B cell (primary cell): Measurements from ENCODE around the gene CAPN12. TPM values are rescaled to one million over a fixed set of nuclear protein-coding genes. Genes with fewer than 3 reads are reported as not detected.

Source experiments
- ATAC-seq: fragments of 200-7000 bp; cut with Tn5 transposase; one replicate; pipeline ENCODE4 v1.10.0; 2021; ENCODE audit warnings: low read depth, mild to moderate bottlenecking, moderate number of reproducible peaks, moderate library complexity
- CTCF ChIA-PET: fragments of 350-600 bp; sonication (Branson Sonifier 250); formaldehyde crosslinking; loops from one replicate; lab custom pipeline; 2021; ENCODE audit warnings: antibody characterized with exemption, inconsistent platforms; lab: Charles Lee
- POLR2A ChIA-PET: fragments of 350-600 bp; sonication (Branson Sonifier 250); formaldehyde crosslinking; loops from one replicate; lab custom pipeline; 2021; ENCODE audit warnings: antibody characterized with exemption; lab: Charles Lee
- DNase-seq: peaks from one replicate; pipeline ENCODE4 v3.0.0; 2013
- H2AFZ ChIP-seq: 2 replicates; pipeline ENCODE4 v1.6.1; 2012; ENCODE audit warnings: mild to moderate bottlenecking, low read depth, low read length; ENCODE audit not compliant: insufficient read depth, poor library complexity, severe bottlenecking
- H3K27ac ChIP-seq, 2 donors: 1 replicate in 1 of 2; 2 replicates in 1 of 2; pipeline ENCODE4 v1.5.1; 2012 to 2013; ENCODE audit warnings: low read length in 2 of 2, mild to moderate bottlenecking in 2 of 2, moderate library complexity in 1 of 2
- H3K27me3 ChIP-seq, 4 experiments: fragments of 200-600 bp in 1 of 4; sonication (generic) in 1 of 4; replicated peaks in 1 of 4; 1 replicate in 2 of 4; 2 replicates in 2 of 4; pipeline versions ENCODE4 v1.6.1 to v1.7.0; 2013 to 2016; ENCODE audit warnings: low read length in 3 of 4, mild to moderate bottlenecking in 2 of 4, mixed read lengths in 1 of 4, moderate library complexity in 1 of 4; ENCODE audit not compliant: insufficient read depth in 4 of 4, control insufficient read depth in 3 of 4; ENCODE audit errors: control extremely low read depth in 1 of 4
- H3K36me3 ChIP-seq, 2 experiments: replicated peaks in 1 of 2; 1 replicate in 1 of 2; 2 replicates in 1 of 2; pipeline versions ENCODE4 v1.6.1 to v1.7.1; 2013; ENCODE audit warnings: low read length in 1 of 2; ENCODE audit not compliant: insufficient read depth in 2 of 2, control insufficient read depth in 1 of 2; ENCODE audit errors: control extremely low read depth in 1 of 2, extremely low read depth in 1 of 2
- H3K4me1 ChIP-seq, 2 donors: fragments of 200-600 bp in 1 of 2; sonication (generic) in 1 of 2; 1 replicate in 1 of 2; 2 replicates in 1 of 2; pipeline versions ENCODE4 v1.5.1 to v1.6.1; 2013 to 2017; ENCODE audit warnings: low read length in 2 of 2; ENCODE audit not compliant: control insufficient read depth in 2 of 2, insufficient read depth in 2 of 2
- H3K4me2 ChIP-seq: replicated peaks from 2 replicates; pipeline ENCODE3; 2012; ENCODE audit warnings: mild to moderate bottlenecking, low read depth, low read length; ENCODE audit not compliant: poor library complexity, severe bottlenecking
- H3K4me3 ChIP-seq, 5 experiments: fragments of 200-600 bp in 1 of 5; sonication (generic) in 1 of 5; 1 replicate in 3 of 5; 2 replicates in 2 of 5; pipeline versions ENCODE4 v1.5.1 to v1.7.0; 2011 to 2016; ENCODE audit warnings: low read length in 4 of 5, mild to moderate bottlenecking in 4 of 5, low read depth in 2 of 5, control low read depth in 1 of 5, moderate library complexity in 1 of 5; ENCODE audit not compliant: insufficient read depth in 1 of 5; ENCODE audit errors: control extremely low read depth in 1 of 5, extremely low read depth in 1 of 5
- H3K79me2 ChIP-seq: fragments of 200-600 bp; sonication (generic); one replicate; pipeline ENCODE4 v1.6.0; 2016; ENCODE audit warnings: low read length; ENCODE audit not compliant: control insufficient read depth, insufficient read depth
- H3K9ac ChIP-seq: fragments of 200-600 bp; sonication (generic); 2 replicates; pipeline ENCODE4 v1.6.1; 2017; ENCODE audit warnings: mild to moderate bottlenecking, low read length, moderate library complexity
- H3K9me3 ChIP-seq, 3 donors: one replicate each; pipeline versions ENCODE4 v1.6.1 to v1.7.1; 2013; ENCODE audit warnings: low read length in 2 of 3; ENCODE audit not compliant: control insufficient read depth in 2 of 3, insufficient read depth in 1 of 3; ENCODE audit errors: control extremely low read depth in 1 of 3
- H4K20me1 ChIP-seq: 2 replicates; pipeline ENCODE4 v1.6.0; 2012; ENCODE audit warnings: mild to moderate bottlenecking, low read length; ENCODE audit not compliant: insufficient read depth, control insufficient read depth, poor library complexity, severe bottlenecking
- H3K27ac Mint-ChIP-seq: one replicate; pipeline ENCODE4 v1.8.0; 2021; ENCODE audit warnings: mixed read lengths
- H3K27me3 Mint-ChIP-seq: one replicate; pipeline ENCODE4 v1.8.0; 2021; ENCODE audit warnings: mixed read lengths
- H3K4me1 Mint-ChIP-seq: one replicate; pipeline ENCODE4 v1.8.0; 2021; ENCODE audit warnings: mixed read lengths
- H3K4me3 Mint-ChIP-seq: one replicate; pipeline ENCODE4 v1.8.0; 2021; ENCODE audit warnings: mixed read lengths
- H3K9me3 Mint-ChIP-seq: one replicate; pipeline ENCODE4 v1.8.0; 2022; ENCODE audit warnings: mixed read lengths; ENCODE audit not compliant: insufficient read depth
- EZH2 ChIP-seq: IDR thresholded peaks from 2 replicates; pipeline ENCODE4 v1.6.1; 2012; ENCODE audit warnings: borderline replicate concordance, low read depth, mild to moderate bottlenecking, moderate library complexity, low read length; ENCODE audit not compliant: insufficient read depth, poor library complexity, severe bottlenecking
- WGBS: methylation state at CpG from one replicate; pipeline ENCODE4 v1.1.5; 2013; ENCODE audit warnings: missing lambda C conversion rate; ENCODE audit not compliant: insufficient coverage; 5-methylcytosine and 5-hydroxymethylcytosine counted together
- intact Hi-C: fragments of 100-400 bp; cut with micrococcal nuclease; formaldehyde crosslinking; loops from one replicate; pipeline ENCODE4 v1.10.0; 2022
- polyA plus RNA-seq: library from polyadenylated mRNA; depleted of rRNA; stranded (reverse); fragments of >200 nt; gene quantifications from 2 replicates; pipeline ENCODE4 v1.2.3, GENCODE V29; 2012
- total RNA-seq, 2 donors: library from RNA; stranded (reverse); fragments of 120-200 nt in 1 of 2; gene quantifications; 1 replicate in 1 of 2; 2 replicates in 1 of 2; pipeline versions ENCODE4 v1.2.3 to v1.2.4, GENCODE V29; 2013 to 2022
- TF ChIP-seq, protein P1 (sequence below): fragments of 200-600 bp; IDR thresholded peaks from one replicate; pipeline ENCODE4 v1.8.0; 2022; ENCODE audit warnings: antibody characterized with exemption, mild to moderate bottlenecking

CAPN12 gene
- total and polyA plus RNA-seq, 2 donors (not counting 1 experiment from before 2014, with no cell fraction given) = 28.6 to 104 TPM

- no peak overlapping the region for H3K4me3 ChIP-seq
- no peak overlapping the region for H2AFZ ChIP-seq
- H3K27me3 Mint-ChIP-seq = no peaks in the 10 kb centered on the region
- H3K79me2 ChIP-seq = peaks cover 100% of the 10 kb centered on the region
- peak overlapping the region; percentile 20 for H3K27ac Mint-ChIP-seq
- no peak overlapping the region for H3K4me2 ChIP-seq
- no peaks in the 10 kb centered on the region for H3K27me3 ChIP-seq
- no peak overlapping the region for H3K9ac ChIP-seq
- peaks cover 46 to 70% of the 10 kb centered on the region in 2 donors for H3K4me1 ChIP-seq
- no peaks in the 10 kb centered on the region for H3K9me3 ChIP-seq
- WGBS = 93% methylated on average over 6 of the region's 11 CpGs
- no peak overlapping the region for H3K27ac ChIP-seq
- H3K36me3 ChIP-seq = peaks cover 0 to 13% of the 10 kb centered on the region in 2 experiments
- H3K4me1 Mint-ChIP-seq = peaks cover 77% of the 10 kb centered on the region
- intact Hi-C loops = loop anchor here (10.0 kb wide), 1 partner anchor 48 kb away; no protein-coding TSS in a partner anchor
- no peak for TF ChIP-seq EZH2
- TF ChIP-seq, protein P1, sequence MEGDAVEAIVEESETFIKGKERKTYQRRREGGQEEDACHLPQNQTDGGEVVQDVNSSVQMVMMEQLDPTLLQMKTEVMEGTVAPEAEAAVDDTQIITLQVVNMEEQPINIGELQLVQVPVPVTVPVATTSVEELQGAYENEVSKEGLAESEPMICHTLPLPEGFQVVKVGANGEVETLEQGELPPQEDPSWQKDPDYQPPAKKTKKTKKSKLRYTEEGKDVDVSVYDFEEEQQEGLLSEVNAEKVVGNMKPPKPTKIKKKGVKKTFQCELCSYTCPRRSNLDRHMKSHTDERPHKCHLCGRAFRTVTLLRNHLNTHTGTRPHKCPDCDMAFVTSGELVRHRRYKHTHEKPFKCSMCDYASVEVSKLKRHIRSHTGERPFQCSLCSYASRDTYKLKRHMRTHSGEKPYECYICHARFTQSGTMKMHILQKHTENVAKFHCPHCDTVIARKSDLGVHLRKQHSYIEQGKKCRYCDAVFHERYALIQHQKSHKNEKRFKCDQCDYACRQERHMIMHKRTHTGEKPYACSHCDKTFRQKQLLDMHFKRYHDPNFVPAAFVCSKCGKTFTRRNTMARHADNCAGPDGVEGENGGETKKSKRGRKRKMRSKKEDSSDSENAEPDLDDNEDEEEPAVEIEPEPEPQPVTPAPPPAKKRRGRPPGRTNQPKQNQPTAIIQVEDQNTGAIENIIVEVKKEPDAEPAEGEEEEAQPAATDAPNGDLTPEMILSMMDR = no peak
- no peaks in the 10 kb centered on the region for H3K9me3 Mint-ChIP-seq
- ChIA-PET CTCF (no interaction called here), POLR2A (no interaction called here)
- H4K20me1 ChIP-seq = peaks cover 82% of the 10 kb centered on the region
- DNase-seq (no peak), ATAC-seq (no peak)
- H3K4me3 Mint-ChIP-seq = no peak overlapping the region
These were observed 61.9 kb downstream of the CAPN12 start for GRCh38 chr19:38682195-38682867.

Other genes starting within 250 kb of the CAPN12 start
- 397 and 415 TPM in 2 replicates for gene MAP4K1, start 126.5 kb downstream of the CAPN12 start, total RNA-seq
- 232 and 291 TPM in 2 replicates for gene MAP4K1, start 126.5 kb downstream of the CAPN12 start, polyA plus RNA-seq
- gene EIF3K, start 125.3 kb downstream of the CAPN12 start, total RNA-seq = 284 and 295 TPM in 2 replicates
- 773 and 841 TPM in 2 replicates for gene EIF3K, start 125.3 kb downstream of the CAPN12 start, polyA plus RNA-seq
- gene ACTN4, start 96.8 kb downstream of the CAPN12 start, total RNA-seq = 154 and 164 TPM in 2 replicates
- gene ACTN4, start 96.8 kb downstream of the CAPN12 start, polyA plus RNA-seq = 80.5 and 108 TPM in 2 replicates
- gene LGALS7, start 29.0 kb upstream of the CAPN12 start, total RNA-seq = not detected in 2 replicates
- gene LGALS7, start 29.0 kb upstream of the CAPN12 start, polyA plus RNA-seq = not detected in 2 replicates
- gene LGALS7B, start 44.7 kb upstream of the CAPN12 start, total RNA-seq = not detected in 2 replicates
- gene LGALS7B, start 44.7 kb upstream of the CAPN12 start, polyA plus RNA-seq = not detected in 2 replicates
- 6.9 and 8.4 TPM in 2 replicates for gene LGALS4, start 68.5 kb upstream of the CAPN12 start, total RNA-seq
- gene LGALS4, start 68.5 kb upstream of the CAPN12 start, polyA plus RNA-seq = 5.2 and 5.4 TPM in 2 replicates
- gene ECH1, start 87.3 kb upstream of the CAPN12 start, total RNA-seq = 133 and 151 TPM in 2 replicates
- 111 and 144 TPM in 2 replicates for gene ECH1, start 87.3 kb upstream of the CAPN12 start, polyA plus RNA-seq
- gene HNRNPL, start 105.5 kb upstream of the CAPN12 start, total RNA-seq = 397 and 418 TPM in 2 replicates
- gene HNRNPL, start 105.5 kb upstream of the CAPN12 start, polyA plus RNA-seq = 292 and 444 TPM in 2 replicates
- gene RINL, start 133.8 kb upstream of the CAPN12 start, total RNA-seq = 66.2 and 67.0 TPM in 2 replicates
- 66.2 and 113 TPM in 2 replicates for gene RINL, start 133.8 kb upstream of the CAPN12 start, polyA plus RNA-seq
- gene SIRT2, start 155.1 kb upstream of the CAPN12 start, total RNA-seq = 41.8 and 42.4 TPM in 2 replicates
- gene SIRT2, start 155.1 kb upstream of the CAPN12 start, polyA plus RNA-seq = 57.1 and 65.9 TPM in 2 replicates
- gene NFKBIB, start 155.5 kb upstream of the CAPN12 start, total RNA-seq = 30.3 and 31.5 TPM in 2 replicates
- 54.4 and 117 TPM in 2 replicates for gene NFKBIB, start 155.5 kb upstream of the CAPN12 start, polyA plus RNA-seq
- 0.39 and 1.4 TPM in 2 replicates for gene CCER2, start 167.7 kb upstream of the CAPN12 start, total RNA-seq
- gene CCER2, start 167.7 kb upstream of the CAPN12 start, polyA plus RNA-seq = 2.2 and 3.2 TPM in 2 replicates
- 32.0 and 38.1 TPM in 2 replicates for gene SARS2, start 186.3 kb upstream of the CAPN12 start, total RNA-seq
- 61.3 and 65.9 TPM in 2 replicates for gene SARS2, start 186.3 kb upstream of the CAPN12 start, polyA plus RNA-seq
- 27.0 and 29.2 TPM in 2 replicates for gene MRPS12, start 186.5 kb upstream of the CAPN12 start, total RNA-seq
- gene MRPS12, start 186.5 kb upstream of the CAPN12 start, polyA plus RNA-seq = 21.2 and 30.3 TPM in 2 replicates
- gene FBXO17, start 231.3 kb upstream of the CAPN12 start, total RNA-seq = not detected in 2 replicates
- not detected in 2 replicates for gene FBXO17, start 231.3 kb upstream of the CAPN12 start, polyA plus RNA-seq